HepG2 (cell line): ENCODE measurements around the gene PRTN3.

Experiments
- SMAD1 ChIP-seq: sonication (generic); formaldehyde crosslinking; IDR thresholded peaks from 2 replicates; pipeline ENCODE4 v1.4.0; 2020; ENCODE audit warnings: missing genetic modification reagents, low read depth, mild to moderate bottlenecking, borderline replicate concordance
- TF ChIP-seq, protein P1 (sequence below): sonication (generic); formaldehyde crosslinking; IDR thresholded peaks from 2 replicates; pipeline ENCODE4 v1.5.0; 2020; ENCODE audit warnings: mild to moderate bottlenecking, missing genetic modification reagents, moderate library complexity
- TF ChIP-seq, protein P2 (sequence below): sonication (generic); formaldehyde crosslinking; IDR thresholded peaks from 2 replicates; pipeline ENCODE4 v1.9.0; 2022; ENCODE audit warnings: low read depth, missing genetic modification reagents

DNA sequence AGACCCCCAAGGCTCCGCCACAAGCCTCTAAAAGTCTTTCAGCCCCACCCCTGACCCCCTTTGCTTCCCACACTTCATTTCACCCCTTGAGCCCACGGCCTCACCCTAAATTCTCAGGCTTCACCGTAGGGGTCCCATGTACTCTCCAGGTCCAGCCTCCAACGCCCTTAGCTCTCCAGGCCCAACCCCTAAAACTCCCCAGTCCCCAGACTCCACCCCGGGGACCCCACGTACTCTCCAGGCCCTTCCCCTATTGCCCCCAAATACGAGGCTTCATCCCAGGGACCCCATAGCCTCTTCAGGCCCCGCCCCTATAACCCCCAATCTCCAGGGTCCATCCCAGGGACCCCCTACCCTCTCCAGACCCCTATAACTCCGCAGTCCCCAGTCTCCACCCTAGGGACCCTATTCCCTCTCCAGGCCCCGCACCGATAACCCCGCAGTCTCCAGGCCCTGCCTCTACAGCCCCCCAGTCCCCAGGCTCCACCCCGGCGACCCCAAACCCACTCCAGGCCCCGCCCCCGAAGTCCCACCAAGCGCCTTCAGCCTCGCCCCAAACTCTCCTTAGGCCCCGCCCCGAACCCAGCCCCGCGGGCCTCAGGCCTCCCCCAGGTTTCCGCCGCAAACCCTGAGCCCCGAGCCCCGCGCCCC is 51.6 kb downstream of the PRTN3 start:
- TF ChIP-seq, protein P1, sequence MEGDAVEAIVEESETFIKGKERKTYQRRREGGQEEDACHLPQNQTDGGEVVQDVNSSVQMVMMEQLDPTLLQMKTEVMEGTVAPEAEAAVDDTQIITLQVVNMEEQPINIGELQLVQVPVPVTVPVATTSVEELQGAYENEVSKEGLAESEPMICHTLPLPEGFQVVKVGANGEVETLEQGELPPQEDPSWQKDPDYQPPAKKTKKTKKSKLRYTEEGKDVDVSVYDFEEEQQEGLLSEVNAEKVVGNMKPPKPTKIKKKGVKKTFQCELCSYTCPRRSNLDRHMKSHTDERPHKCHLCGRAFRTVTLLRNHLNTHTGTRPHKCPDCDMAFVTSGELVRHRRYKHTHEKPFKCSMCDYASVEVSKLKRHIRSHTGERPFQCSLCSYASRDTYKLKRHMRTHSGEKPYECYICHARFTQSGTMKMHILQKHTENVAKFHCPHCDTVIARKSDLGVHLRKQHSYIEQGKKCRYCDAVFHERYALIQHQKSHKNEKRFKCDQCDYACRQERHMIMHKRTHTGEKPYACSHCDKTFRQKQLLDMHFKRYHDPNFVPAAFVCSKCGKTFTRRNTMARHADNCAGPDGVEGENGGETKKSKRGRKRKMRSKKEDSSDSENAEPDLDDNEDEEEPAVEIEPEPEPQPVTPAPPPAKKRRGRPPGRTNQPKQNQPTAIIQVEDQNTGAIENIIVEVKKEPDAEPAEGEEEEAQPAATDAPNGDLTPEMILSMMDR (CRISPR knock-in tag) = no peak
- TF ChIP-seq SMAD1 (CRISPR knock-in tag) = no peak
- TF ChIP-seq, protein P2, sequence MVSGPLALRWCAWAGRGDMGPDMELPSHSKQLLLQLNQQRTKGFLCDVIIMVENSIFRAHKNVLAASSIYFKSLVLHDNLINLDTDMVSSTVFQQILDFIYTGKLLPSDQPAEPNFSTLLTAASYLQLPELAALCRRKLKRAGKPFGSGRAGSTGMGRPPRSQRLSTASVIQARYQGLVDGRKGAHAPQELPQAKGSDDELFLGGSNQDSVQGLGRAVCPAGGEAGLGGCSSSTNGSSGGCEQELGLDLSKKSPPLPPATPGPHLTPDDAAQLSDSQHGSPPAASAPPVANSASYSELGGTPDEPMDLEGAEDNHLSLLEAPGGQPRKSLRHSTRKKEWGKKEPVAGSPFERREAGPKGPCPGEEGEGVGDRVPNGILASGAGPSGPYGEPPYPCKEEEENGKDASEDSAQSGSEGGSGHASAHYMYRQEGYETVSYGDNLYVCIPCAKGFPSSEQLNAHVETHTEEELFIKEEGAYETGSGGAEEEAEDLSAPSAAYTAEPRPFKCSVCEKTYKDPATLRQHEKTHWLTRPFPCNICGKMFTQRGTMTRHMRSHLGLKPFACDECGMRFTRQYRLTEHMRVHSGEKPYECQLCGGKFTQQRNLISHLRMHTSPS (CRISPR knock-in tag) = no peak
